SK-N-SH (cell line): ENCODE results near the gene NIPAL1. TPM values are rescaled to one million over a fixed set of nuclear protein-coding genes. Genes with fewer than 3 reads are reported as not detected.

ENCODE experiments used
- CTCF ChIA-PET: fragments of 300-600, 350-600 bp; formaldehyde crosslinking; extraction: SDS; loops from one replicate; lab custom pipeline; 2021; lab: Yijun Ruan, JAX
- POLR2A ChIA-PET: fragments of 350-600 bp; sonication (Branson Sonifier 250); formaldehyde crosslinking; extraction: SDS; loops from one replicate; lab custom pipeline; 2020; ENCODE audit warnings: antibody characterized with exemption, inconsistent platforms; lab: Yijun Ruan, JAX
- DNase-seq: peaks from one replicate; pipeline ENCODE4 v3.0.0; 2012
- H2AFZ ChIP-seq: fragments of 200-600 bp; sonication (generic); 2 replicates; pipeline ENCODE4 v1.8.1; 2016; ENCODE audit warnings: antibody characterized with exemption, mild to moderate bottlenecking, low read depth
- H3F3A ChIP-seq: fragments of 200-600 bp; sonication (generic); replicated peaks from 2 replicates; pipeline ENCODE3; 2016; ENCODE audit warnings: antibody characterized with exemption, mild to moderate bottlenecking; ENCODE audit not compliant: insufficient read depth
- H3K27ac ChIP-seq, 2 experiments: fragments of 200-500 bp in 1 of 2; fragments of 200-600 bp in 1 of 2; sonication (Bioruptor generic) in 1 of 2; sonication (generic), shearing (Covaris generic) in 1 of 2; 2 replicates each; pipeline versions ENCODE4 v1.5.1 to v1.6.1; 2014 to 2016; ENCODE audit warnings: low read depth in 2 of 2, inconsistent platforms in 1 of 2, low read length in 1 of 2, mild to moderate bottlenecking in 1 of 2, mixed read lengths in 1 of 2
- H3K27me3 ChIP-seq: fragments of 200-600 bp; sonication (generic), shearing (Covaris generic); 2 replicates; pipeline ENCODE4 v1.6.1; 2016; ENCODE audit warnings: mixed run types; ENCODE audit not compliant: insufficient read depth
- H3K36me3 ChIP-seq, 2 experiments: fragments of 200-500 bp in 1 of 2; fragments of 200-600 bp in 1 of 2; sonication (Bioruptor generic) in 1 of 2; sonication (generic) in 1 of 2; replicated peaks in 1 of 2; 2 replicates each; pipeline versions ENCODE3 to v1.5.1; 2014 to 2016; ENCODE audit warnings: low read length in 1 of 2, mild to moderate bottlenecking in 1 of 2; ENCODE audit not compliant: insufficient read depth in 2 of 2, control insufficient read depth in 1 of 2
- H3K4me1 ChIP-seq, 2 experiments: fragments of 200-500 bp in 1 of 2; fragments of 200-600 bp in 1 of 2; sonication (Bioruptor generic) in 1 of 2; sonication (generic), shearing (Covaris generic) in 1 of 2; 2 replicates each; pipeline versions ENCODE4 v1.5.1 to v1.6.1; 2014 to 2016; ENCODE audit warnings: low read depth in 1 of 2, low read length in 1 of 2, mixed run types in 1 of 2; ENCODE audit not compliant: insufficient read depth in 2 of 2, control insufficient read depth in 1 of 2
- H3K4me2 ChIP-seq: fragments of 200-600 bp; sonication (generic), shearing (Covaris generic); 2 replicates; pipeline ENCODE4 v1.6.1; 2017; ENCODE audit warnings: mixed run types
- H3K4me3 ChIP-seq, 2 experiments: fragments of 200-500 bp in 1 of 2; fragments of 200-600 bp in 1 of 2; sonication (Bioruptor generic) in 1 of 2; sonication (generic), shearing (Covaris generic) in 1 of 2; 2 replicates each; pipeline versions ENCODE4 v1.5.1 to v1.8.1; 2014 to 2016; ENCODE audit warnings: low read depth in 2 of 2, inconsistent platforms in 1 of 2, low read length in 1 of 2, mild to moderate bottlenecking in 1 of 2, mixed read lengths in 1 of 2, moderate library complexity in 1 of 2
- H3K79me2 ChIP-seq: fragments of 200-600 bp; sonication (generic); 2 replicates; pipeline ENCODE4 v1.8.1; 2017; ENCODE audit warnings: mild to moderate bottlenecking; ENCODE audit not compliant: insufficient read depth
- H3K9ac ChIP-seq: fragments of 200-600 bp; sonication (generic); 2 replicates; pipeline ENCODE4 v1.6.1; 2017; ENCODE audit warnings: mixed run types
- H3K9me2 ChIP-seq: fragments of 200-600 bp; sonication (generic); 2 replicates; pipeline ENCODE4 v1.6.1; 2017; ENCODE audit warnings: mixed run types
- H3K9me3 ChIP-seq: fragments of 200-600 bp; sonication (generic); 2 replicates; pipeline ENCODE4 v1.6.1; 2017; ENCODE audit warnings: mixed run types, mild to moderate bottlenecking, moderate library complexity
- H4K20me1 ChIP-seq: fragments of 200-600 bp; sonication (generic); 2 replicates; pipeline ENCODE4 v1.6.1; 2017; ENCODE audit warnings: mild to moderate bottlenecking, mixed run types; ENCODE audit not compliant: insufficient read depth
- ELF1 ChIP-seq: IDR thresholded peaks from 2 replicates; pipeline ENCODE4 v1.4.0; 2012
- EP300 ChIP-seq, 2 experiments: IDR thresholded peaks; 2 replicates each; pipeline versions ENCODE4 v1.4.0 to v1.6.1; 2012; ENCODE audit warnings: borderline replicate concordance in 1 of 2, low read depth in 1 of 2, low read length in 1 of 2
- EZH2phosphoT487 ChIP-seq: fragments of 200-600 bp; sonication (generic); IDR thresholded peaks from 2 replicates; pipeline ENCODE4 v1.6.1; 2017; ENCODE audit warnings: low read depth, mixed run types, mild to moderate bottlenecking, antibody characterized with exemption, moderate library complexity, borderline replicate concordance
- FOSL2 ChIP-seq: IDR thresholded peaks from 2 replicates; pipeline ENCODE4 v1.4.0; 2012; ENCODE audit warnings: low read depth, mild to moderate bottlenecking, moderate library complexity, borderline replicate concordance
- FOXJ3 ChIP-seq: sonication (generic); formaldehyde crosslinking; IDR thresholded peaks from 2 replicates; pipeline ENCODE4 v1.5.1; 2020; ENCODE audit warnings: mild to moderate bottlenecking, missing genetic modification reagents
- GABPA ChIP-seq: IDR thresholded peaks from 2 replicates; pipeline ENCODE4 v1.4.0; 2012; ENCODE audit warnings: low read depth, mild to moderate bottlenecking
- IRF3 ChIP-seq: fragments of 150-350 bp; IDR thresholded peaks from 2 replicates; pipeline ENCODE4 v1.6.1; 2016; ENCODE audit warnings: mild to moderate bottlenecking, low read depth, low read length
- MAX ChIP-seq: IDR thresholded peaks from 2 replicates; pipeline ENCODE4 v1.4.0; 2012; ENCODE audit warnings: low read depth
- POLR2AphosphoS5 ChIP-seq: IDR thresholded peaks from 2 replicates; pipeline ENCODE4 v1.6.1; 2012; ENCODE audit warnings: low read depth, low read length
- RAD21 ChIP-seq: IDR thresholded peaks from 2 replicates; pipeline ENCODE4 v1.6.1; 2012; ENCODE audit warnings: mild to moderate bottlenecking, low read length
- RFX5 ChIP-seq: IDR thresholded peaks from 2 replicates; pipeline ENCODE4 v1.6.1; 2012; ENCODE audit warnings: mild to moderate bottlenecking, improper control_type of control experiment, low read length
- SIN3A ChIP-seq: IDR thresholded peaks from 2 replicates; pipeline ENCODE4 v1.6.1; 2012; ENCODE audit warnings: low read depth, mild to moderate bottlenecking, low read length, moderate library complexity, borderline replicate concordance
- SMC3 ChIP-seq: IDR thresholded peaks from 2 replicates; pipeline ENCODE4 v1.6.1; 2012; ENCODE audit warnings: low read depth, low read length, improper control_type of control experiment
- TAF1 ChIP-seq: IDR thresholded peaks from 2 replicates; pipeline ENCODE4 v1.6.1; 2012; ENCODE audit warnings: low read depth, mild to moderate bottlenecking, low read length, moderate library complexity, borderline replicate concordance
- TCF12 ChIP-seq: IDR thresholded peaks from 2 replicates; pipeline ENCODE4 v1.4.0; 2012
- USF2 ChIP-seq: fragments of 150-350 bp; IDR thresholded peaks from 2 replicates; pipeline ENCODE4 v1.6.1; 2017; ENCODE audit warnings: antibody characterized with exemption, low read length, low read depth, borderline replicate concordance
- YY1 ChIP-seq: IDR thresholded peaks from 2 replicates; pipeline ENCODE4 v1.4.0; 2012; ENCODE audit warnings: low read depth, mild to moderate bottlenecking
- ZBTB33 ChIP-seq: IDR thresholded peaks from 2 replicates; pipeline ENCODE4 v1.4.0; 2012; ENCODE audit warnings: low read depth, borderline replicate concordance
- WGBS: methylation state at CpG from one replicate; pipeline ENCODE4 v1.1.6; 2017; ENCODE audit warnings: low lambda C conversion rate; 5-methylcytosine and 5-hydroxymethylcytosine counted together
- polyA plus RNA-seq, 3 experiments: library from polyadenylated mRNA; depleted of rRNA; stranded (reverse); fragments of >200 nt; gene quantifications; 2 replicates each; pipeline ENCODE4 v1.2.3, GENCODE V29; 2012
- TF ChIP-seq, protein P1 (sequence below): IDR thresholded peaks from 2 replicates; pipeline ENCODE4 v1.6.1; 2012; ENCODE audit warnings: mild to moderate bottlenecking, low read depth, low read length, moderate library complexity

NIPAL1 gene
- polyA plus RNA-seq, 1 of the 3 experiments (the other 2 are of a cell fraction) = 1.8 TPM

DNA sequence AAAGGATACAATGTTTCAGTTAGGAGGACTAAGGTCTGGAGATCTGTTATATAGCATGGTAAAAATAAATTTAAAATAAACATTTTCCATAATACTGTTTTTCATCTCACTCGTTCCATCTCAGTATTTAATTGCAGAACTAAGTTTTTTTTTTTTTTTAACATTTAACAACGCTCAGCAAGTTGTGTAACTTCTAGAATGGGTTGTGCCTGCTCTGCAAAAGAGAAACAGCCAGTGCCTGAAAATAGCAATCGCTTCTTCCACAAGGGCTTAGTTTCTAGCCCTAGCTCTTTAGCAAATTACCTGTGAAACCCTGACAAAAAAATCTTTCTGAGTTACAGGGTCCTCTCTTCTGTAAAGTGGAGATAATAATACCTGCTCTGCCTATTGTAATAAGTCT is 42.0 kb upstream of the NIPAL1 start:
- ChIA-PET POLR2A (no interaction called here), CTCF (no interaction called here)
- H3K27ac ChIP-seq = no peak overlapping the region
- no peak overlapping the region for H3K9ac ChIP-seq
- H3K4me1 ChIP-seq = no peaks in the 10 kb centered on the region
- H3K36me3 ChIP-seq = no peaks in the 10 kb centered on the region
- H3K9me2 ChIP-seq = no peaks in the 10 kb centered on the region
- no peaks in the 10 kb centered on the region for H4K20me1 ChIP-seq
- TF ChIP-seq ELF1 (no peak), SIN3A (no peak), GABPA (no peak), RFX5 (no peak), EP300 (IDR thresholded peaks at IDR 0.05; ENCODE audit: borderline replicate concordance in 1 of 2, low read depth in 1 of 2, low read length in 1 of 2) (no peak), ZBTB33 (no peak), RAD21 (no peak), POLR2AphosphoS5 (no peak), TCF12 (no peak), SMC3 (no peak), IRF3 (no peak), EZH2phosphoT487 (no peak), TAF1 (no peak), FOSL2 (no peak), FOXJ3 (CRISPR knock-in tag) (no peak), USF2 (no peak), MAX (no peak), YY1 (no peak)
- TF ChIP-seq, protein P1, sequence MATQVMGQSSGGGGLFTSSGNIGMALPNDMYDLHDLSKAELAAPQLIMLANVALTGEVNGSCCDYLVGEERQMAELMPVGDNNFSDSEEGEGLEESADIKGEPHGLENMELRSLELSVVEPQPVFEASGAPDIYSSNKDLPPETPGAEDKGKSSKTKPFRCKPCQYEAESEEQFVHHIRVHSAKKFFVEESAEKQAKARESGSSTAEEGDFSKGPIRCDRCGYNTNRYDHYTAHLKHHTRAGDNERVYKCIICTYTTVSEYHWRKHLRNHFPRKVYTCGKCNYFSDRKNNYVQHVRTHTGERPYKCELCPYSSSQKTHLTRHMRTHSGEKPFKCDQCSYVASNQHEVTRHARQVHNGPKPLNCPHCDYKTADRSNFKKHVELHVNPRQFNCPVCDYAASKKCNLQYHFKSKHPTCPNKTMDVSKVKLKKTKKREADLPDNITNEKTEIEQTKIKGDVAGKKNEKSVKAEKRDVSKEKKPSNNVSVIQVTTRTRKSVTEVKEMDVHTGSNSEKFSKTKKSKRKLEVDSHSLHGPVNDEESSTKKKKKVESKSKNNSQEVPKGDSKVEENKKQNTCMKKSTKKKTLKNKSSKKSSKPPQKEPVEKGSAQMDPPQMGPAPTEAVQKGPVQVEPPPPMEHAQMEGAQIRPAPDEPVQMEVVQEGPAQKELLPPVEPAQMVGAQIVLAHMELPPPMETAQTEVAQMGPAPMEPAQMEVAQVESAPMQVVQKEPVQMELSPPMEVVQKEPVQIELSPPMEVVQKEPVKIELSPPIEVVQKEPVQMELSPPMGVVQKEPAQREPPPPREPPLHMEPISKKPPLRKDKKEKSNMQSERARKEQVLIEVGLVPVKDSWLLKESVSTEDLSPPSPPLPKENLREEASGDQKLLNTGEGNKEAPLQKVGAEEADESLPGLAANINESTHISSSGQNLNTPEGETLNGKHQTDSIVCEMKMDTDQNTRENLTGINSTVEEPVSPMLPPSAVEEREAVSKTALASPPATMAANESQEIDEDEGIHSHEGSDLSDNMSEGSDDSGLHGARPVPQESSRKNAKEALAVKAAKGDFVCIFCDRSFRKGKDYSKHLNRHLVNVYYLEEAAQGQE = no peak
- no peaks in the 10 kb centered on the region for H3F3A ChIP-seq
- 43% methylated on average over 3 of the region's 3 CpGs for WGBS
- H3K27me3 ChIP-seq = no peaks in the 10 kb centered on the region
- no peaks in the 10 kb centered on the region for H3K79me2 ChIP-seq
- DNase-seq = no peak
- H3K9me3 ChIP-seq = no peaks in the 10 kb centered on the region
- no peak overlapping the region for H3K4me2 ChIP-seq
- no peak overlapping the region for H2AFZ ChIP-seq
- no peak overlapping the region for H3K4me3 ChIP-seq
